GM23338 (cell line): ENCODE results near the gene UGT1A10.

Experiments used
- CREB1 ChIP-seq: fragments of 250-450 bp; sonication (Bioruptor Pico); IDR thresholded peaks from 2 replicates; pipeline ENCODE4 v1.5.0; 2020; ENCODE audit warnings: low read depth, mild to moderate bottlenecking, moderate library complexity
- CTCF ChIP-seq, 2 experiments: fragments of 200-600 bp in 1 of 2; sonication (generic) in 1 of 2; conservative IDR thresholded peaks; 2 replicates each; pipeline versions ENCODE4 v1.5.1 to v1.6.1; 2016 to 2017; ENCODE audit warnings: antibody characterized with exemption in 2 of 2, low read depth in 2 of 2, mild to moderate bottlenecking in 2 of 2, moderate library complexity in 1 of 2
- EZH2 ChIP-seq: fragments of 200-600 bp; sonication (generic); IDR thresholded peaks from one replicate; pipeline ENCODE4 v1.8.0; 2017; ENCODE audit warnings: antibody characterized with exemption, mild to moderate bottlenecking, low read depth; ENCODE audit not compliant: unreplicated experiment
- JUNB ChIP-seq: IDR thresholded peaks from one replicate; pipeline ENCODE4 v1.6.1; 2016; ENCODE audit warnings: antibody characterized with exemption; ENCODE audit not compliant: unreplicated experiment
- POLR2AphosphoS5 ChIP-seq: IDR thresholded peaks from 2 replicates; pipeline ENCODE4 v1.6.1; 2016; ENCODE audit warnings: antibody characterized with exemption, low read depth
- REST ChIP-seq: IDR thresholded peaks from one replicate; pipeline ENCODE4 v1.6.1; 2018; ENCODE audit warnings: antibody characterized with exemption; ENCODE audit not compliant: unreplicated experiment
- TF ChIP-seq, protein P1 (sequence below): fragments of 250-450 bp; sonication (Bioruptor Pico); IDR thresholded peaks from 2 replicates; pipeline ENCODE4 v1.5.0; 2020; ENCODE audit warnings: mild to moderate bottlenecking, moderate library complexity

DNA sequence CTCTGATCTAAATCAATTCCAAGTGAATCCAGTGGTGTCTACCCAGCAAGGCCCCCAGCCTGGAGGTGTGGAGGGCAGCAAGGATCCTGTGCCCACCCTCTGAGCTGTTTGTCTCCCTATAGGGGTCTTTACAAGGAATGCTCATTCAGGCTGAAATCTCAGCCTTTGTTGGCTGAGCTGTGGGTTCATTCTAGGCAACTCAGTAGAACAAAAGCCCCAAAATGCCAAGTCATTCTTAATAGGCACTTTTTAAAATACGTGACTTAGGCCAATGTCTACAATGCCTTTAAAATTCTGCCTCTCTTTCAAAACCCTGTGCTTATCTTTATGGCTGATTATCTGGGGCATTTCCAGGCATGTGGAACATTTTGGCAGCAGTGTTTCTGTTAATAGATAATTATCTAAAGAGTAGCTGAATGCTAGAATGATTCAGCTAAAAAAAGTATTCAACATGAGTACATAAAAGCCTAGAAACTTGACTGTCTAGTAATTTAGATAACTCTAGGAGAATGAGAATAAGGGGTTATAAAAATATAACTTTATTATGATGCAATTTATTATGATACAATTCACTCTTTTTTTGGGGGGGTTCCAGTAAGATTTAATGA is 63.9 kb downstream of the UGT1A10 start:
- TF ChIP-seq CTCF (conservative IDR thresholded peaks at IDR 0.05; ENCODE audit: low read depth in 2 of 2) (no peak), POLR2AphosphoS5 (no peak), JUNB (no peak), REST (no peak), EZH2 (no peak), CREB1 (no peak)
- TF ChIP-seq, protein P1, sequence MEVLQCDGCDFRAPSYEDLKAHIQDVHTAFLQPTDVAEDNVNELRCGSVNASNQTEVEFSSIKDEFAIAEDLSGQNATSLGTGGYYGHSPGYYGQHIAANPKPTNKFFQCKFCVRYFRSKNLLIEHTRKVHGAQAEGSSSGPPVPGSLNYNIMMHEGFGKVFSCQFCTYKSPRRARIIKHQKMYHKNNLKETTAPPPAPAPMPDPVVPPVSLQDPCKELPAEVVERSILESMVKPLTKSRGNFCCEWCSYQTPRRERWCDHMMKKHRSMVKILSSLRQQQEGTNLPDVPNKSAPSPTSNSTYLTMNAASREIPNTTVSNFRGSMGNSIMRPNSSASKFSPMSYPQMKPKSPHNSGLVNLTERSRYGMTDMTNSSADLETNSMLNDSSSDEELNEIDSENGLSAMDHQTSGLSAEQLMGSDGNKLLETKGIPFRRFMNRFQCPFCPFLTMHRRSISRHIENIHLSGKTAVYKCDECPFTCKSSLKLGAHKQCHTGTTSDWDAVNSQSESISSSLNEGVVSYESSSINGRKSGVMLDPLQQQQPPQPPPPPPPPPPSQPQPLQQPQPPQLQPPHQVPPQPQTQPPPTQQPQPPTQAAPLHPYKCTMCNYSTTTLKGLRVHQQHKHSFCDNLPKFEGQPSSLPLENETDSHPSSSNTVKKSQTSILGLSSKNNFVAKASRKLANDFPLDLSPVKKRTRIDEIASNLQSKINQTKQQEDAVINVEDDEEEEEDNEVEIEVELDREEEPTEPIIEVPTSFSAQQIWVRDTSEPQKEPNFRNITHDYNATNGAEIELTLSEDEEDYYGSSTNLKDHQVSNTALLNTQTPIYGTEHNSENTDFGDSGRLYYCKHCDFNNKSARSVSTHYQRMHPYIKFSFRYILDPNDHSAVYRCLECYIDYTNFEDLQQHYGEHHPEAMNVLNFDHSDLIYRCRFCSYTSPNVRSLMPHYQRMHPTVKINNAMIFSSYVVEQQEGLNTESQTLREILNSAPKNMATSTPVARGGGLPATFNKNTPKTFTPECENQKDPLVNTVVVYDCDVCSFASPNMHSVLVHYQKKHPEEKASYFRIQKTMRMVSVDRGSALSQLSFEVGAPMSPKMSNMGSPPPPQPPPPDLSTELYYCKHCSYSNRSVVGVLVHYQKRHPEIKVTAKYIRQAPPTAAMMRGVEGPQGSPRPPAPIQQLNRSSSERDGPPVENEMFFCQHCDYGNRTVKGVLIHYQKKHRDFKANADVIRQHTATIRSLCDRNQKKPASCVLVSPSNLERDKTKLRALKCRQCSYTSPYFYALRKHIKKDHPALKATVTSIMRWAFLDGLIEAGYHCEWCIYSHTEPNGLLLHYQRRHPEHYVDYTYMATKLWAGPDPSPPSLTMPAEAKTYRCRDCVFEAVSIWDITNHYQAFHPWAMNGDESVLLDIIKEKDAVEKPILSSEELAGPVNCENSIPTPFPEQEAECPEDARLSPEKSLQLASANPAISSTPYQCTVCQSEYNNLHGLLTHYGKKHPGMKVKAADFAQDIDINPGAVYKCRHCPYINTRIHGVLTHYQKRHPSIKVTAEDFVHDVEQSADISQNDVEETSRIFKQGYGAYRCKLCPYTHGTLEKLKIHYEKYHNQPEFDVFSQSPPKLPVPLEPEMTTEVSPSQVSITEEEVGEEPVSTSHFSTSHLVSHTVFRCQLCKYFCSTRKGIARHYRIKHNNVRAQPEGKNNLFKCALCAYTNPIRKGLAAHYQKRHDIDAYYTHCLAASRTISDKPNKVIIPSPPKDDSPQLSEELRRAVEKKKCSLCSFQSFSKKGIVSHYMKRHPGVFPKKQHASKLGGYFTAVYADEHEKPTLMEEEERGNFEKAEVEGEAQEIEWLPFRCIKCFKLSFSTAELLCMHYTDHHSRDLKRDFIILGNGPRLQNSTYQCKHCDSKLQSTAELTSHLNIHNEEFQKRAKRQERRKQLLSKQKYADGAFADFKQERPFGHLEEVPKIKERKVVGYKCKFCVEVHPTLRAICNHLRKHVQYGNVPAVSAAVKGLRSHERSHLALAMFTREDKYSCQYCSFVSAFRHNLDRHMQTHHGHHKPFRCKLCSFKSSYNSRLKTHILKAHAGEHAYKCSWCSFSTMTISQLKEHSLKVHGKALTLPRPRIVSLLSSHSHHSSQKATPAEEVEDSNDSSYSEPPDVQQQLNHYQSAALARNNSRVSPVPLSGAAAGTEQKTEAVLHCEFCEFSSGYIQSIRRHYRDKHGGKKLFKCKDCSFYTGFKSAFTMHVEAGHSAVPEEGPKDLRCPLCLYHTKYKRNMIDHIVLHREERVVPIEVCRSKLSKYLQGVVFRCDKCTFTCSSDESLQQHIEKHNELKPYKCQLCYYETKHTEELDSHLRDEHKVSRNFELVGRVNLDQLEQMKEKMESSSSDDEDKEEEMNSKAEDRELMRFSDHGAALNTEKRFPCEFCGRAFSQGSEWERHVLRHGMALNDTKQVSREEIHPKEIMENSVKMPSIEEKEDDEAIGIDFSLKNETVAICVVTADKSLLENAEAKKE = no peak
